ENCODE measurements around the gene ALDH1A1.

Gene ALDH1A1

DNA sequence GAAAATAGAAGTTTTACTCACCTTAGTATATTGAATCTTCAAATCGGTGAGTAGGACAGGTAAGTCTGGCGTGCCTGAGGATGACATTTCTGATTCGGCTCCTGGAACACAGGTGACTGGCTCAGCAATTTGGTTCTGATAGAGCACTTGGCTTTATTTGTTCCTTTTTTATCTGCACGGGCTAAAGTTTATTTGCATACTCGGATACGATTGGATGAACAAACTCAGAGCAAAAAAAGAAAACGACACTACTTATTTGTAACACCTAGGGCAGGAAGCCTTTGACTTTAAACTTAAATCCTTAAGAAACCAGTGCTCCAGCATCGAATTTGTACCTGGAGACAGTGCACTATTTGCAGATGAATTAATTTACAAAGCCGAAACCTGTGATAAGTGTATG, at the start of gene ALDH1A1:
Gene ALDH1A1 (minus strand): TSS at position 140 of the 400 bp plus-strand sequence. CDS start 53 bp downstream, at position 87.
- peak; percentile 88 for DNase-seq

DNA sequence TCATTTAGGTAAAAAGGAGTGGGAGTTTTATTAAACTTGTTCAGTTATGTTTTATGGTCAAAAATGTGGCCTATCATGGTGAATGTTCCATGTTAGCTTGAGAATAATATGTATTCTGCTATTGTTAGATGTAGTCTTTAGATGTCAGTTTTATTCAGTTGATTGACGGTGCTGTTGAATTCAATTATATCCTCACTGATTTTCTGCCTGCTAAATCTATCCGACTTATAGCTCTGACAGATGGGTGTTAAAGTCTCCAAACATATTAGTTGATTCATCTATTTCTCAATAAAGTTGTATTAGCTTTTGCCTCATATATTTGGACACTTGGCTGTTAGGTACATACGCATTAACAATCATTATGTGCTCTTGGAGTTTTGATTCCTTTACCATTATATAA, 49.0 kb upstream of the ALDH1A1 start:
- DNase-seq: no peak

DNA sequence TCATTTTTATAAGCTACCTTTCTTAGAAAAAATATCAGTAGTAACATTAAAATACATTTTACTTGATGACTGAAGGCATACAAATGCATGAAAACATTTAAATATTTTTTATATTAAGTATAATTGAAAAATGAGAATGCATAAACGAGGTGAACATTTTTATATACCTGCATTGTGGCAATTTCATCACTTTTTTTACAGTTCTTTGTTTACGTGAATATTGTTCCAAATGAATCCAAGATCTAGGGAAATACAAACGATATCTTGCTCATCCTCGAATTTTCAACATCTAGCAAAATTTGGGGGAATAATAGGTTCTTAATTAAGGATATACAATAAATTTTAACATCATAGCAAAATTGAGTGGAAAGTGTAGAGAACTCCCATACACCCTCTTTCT, 45.5 kb upstream of the ALDH1A1 start:
- no peak for DNase-seq

DNA sequence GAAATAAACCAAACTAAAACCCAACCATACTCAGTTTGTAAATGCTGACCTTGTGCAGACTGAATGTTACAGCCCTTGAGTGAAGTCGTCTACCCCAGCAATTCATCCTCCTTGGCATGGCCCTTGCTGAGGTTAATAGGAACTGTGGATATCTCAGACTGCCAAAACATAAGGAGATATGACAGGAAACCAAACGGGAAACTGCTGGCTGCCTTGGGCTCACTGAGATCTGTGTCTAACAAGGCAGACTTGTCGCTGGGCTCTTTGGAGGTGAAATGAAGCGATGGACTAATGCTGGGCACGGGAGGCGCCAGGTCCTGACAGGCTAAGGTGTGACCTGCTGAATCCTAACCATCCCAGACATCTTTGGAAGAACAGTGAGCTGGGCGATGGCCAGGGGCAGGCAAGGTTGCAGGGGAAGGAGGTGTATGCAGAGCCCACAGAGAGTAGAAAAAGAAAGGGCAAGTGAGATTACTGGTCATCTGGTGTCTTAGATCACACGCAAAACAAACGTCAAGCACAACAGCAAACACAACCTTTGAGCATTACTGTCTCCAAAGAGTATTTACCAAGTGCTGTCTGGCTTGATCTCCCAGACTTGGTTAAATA, 44.6 kb upstream of the ALDH1A1 start:
- peak; percentile 87 for DNase-seq

DNA sequence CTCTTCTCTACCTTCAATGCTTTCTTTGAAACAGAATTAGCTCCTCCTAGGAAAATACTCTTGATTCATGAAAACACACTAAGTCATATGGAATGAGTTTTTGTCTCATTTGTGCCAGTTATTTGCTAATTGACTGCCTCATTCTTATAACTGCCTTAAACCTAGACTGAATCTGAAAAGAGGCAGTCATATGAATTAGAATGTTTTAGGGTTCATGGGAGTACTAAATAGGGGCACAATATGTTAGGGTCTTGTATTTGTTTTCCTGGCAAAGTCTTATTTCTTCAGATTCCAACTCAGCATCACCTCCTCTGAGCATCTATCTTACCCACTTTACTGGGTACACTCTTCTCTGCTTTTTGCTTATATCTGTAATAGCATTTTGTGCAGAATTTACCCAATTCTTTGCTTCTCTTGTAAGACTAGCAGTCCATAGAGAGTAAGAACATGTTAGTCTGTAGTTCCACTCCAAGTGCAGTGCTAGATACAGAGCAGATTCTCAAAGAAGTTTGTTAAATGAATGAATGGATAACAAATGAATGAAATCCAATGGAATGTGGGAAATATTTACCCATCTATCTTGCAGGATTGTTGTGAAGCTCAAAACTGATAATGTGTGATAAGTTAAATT, 43.9 kb upstream of the ALDH1A1 start:
- DNase-seq: no peak

DNA sequence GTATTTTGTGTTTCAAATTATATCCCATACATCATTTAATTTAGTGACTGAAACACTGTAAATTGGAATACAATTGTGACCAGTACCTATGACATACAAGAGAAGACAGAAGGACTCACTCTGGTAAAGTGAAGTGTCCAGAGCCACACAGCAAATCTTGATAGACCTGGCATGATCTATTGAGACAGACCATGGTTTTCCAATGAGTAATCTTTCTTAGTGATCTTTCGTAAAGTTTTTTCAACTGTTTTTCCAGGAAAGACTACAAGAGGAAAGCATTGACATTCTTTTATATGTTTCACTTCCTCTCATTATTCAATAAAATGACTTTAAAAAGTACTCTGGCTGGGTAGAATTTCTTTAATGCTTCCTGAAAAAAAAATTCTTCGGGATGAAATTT, 43.3 kb upstream of the ALDH1A1 start:
- no peak for DNase-seq

DNA sequence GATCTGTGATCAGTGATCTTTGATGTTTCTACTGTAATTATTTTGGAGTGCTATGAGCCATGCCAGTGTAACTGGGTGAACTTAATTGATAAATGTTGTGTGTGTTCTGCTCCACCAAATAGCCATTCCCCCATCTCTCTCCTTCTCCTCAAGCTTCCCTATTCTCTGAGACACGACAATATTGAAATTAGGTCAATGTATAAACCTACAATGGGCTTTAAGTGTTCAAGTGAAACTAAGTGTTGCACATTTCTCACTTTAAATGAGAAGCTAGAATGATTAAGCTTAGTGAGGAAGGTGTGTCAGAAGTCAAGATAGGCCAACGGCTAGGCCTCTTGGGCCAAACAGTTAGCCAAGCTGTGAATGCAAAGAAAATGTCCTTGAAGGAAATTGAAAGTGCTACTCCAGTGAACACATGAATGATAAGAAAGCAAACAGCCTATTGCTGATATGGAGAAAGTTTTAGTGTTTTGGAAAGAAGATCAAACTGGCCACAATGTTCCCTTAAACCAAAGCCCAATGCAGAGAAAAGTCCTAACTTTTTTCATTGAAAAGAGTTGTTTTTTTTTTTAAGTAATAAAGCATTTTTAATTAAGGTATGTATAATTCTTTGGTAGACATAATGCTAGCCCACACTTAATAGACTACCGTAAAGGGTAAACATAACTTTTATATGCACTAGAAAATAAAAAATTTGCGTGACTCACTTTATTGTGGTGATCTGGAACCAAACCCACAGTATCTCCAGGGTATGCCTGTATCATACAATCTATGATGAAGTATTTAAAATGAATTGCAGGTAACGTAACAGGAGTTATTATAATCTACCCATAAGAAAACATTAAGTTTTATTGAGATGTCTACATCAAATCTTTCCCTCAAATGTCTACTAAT, 42.5 kb upstream of the ALDH1A1 start:
- peak; percentile 37 for DNase-seq

DNA sequence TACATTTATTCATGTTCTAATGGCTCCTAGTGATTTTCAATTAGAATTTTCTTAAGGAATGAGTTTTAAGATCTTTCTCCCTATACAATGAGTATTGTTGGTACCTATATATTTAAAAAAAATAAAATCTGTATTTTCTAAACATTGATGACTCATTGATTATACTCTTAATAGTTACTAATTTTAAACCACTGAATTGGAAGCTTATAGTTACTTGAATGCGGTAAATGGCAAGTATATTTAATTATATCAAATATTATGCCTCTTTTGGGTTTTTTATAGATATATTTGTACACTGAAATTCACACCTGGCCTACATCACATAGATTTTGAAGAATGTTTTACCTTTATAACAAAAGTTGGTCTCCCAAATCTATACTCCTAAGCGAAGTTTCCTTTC, 38.9 kb upstream of the ALDH1A1 start:
- no peak for DNase-seq

DNA sequence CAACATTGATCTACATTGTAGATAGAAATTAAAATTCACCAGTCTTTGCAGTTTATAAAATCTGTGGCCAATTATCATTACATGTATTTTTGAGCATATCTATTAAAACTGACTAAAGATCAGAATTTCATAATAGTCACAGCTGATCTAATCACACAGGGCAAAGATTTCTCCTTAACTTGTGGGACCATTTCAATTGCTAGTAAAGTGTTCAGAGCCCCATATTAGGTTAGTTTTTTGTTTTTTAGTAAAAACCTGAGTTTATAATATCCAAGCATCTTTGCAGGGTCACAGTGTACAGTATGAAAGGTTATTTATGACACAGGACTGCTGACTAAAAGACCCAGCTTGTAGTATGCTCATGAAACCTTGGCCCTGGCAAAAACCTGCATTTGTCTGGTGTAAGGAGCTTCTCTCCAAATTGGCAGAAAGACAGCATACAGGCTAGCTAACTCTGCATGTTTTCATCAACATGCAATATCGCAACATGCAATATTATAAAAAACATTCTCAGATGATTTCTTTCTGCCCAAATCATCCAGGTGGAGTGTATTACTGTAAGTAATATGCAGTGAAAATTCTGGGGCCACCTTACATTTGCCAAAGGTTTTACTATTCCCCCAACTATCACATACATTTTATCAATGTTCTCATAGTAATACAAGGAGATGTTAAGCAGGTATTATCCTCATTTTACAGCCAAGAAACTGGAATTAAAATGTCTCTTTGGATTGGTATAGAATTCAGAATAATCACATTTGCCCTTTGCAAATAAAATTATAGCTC, 37.7 kb upstream of the ALDH1A1 start:
- DNase-seq: no peak

DNA sequence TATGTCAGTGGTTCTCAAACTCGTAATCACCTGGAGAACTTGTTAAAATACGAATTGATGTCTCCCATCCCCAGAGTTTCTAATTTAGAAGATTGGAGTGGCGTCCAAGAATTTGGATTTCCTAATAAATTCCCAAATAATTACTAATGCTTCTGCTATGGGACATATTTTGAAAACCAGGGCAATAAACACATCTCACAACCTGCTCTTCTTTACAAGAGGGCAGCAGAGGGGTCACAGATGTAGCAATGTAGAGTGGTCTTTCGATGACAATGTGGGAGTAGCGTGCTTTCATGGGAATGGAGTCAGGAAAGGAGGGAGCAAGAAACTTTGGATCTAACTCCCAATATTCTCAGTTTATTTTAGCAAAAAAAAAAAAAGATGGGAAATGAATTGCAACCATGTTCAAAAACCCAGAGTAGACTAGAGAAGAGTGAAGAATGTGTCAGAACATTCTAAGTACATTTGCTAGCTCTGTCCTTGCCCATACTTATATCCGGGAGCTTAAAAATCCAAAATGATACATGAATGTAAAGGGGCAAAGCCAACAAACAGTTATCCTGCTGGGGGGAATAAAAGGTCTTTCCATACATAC, 33.8 kb upstream of the ALDH1A1 start:
- no peak for DNase-seq

DNA sequence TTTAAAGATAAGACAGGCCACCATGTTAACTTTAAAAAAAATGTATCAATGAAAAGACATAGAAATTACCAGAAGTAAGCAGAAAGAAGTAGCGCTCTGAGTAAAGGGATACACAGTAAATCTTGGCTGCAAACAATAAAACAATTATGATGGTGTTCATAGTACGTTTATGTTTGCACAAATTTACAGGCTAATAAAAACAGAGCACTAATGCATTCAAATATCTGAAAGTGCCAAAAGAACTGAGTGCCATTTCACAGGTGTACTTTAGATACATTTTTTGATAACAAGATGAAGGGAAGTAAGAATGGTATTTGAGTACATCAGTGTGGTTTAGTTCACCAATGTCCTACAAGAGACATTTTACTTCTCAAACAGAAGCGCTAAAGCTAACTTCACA, 32.9 kb upstream of the ALDH1A1 start:
- DNase-seq: no peak

DNA sequence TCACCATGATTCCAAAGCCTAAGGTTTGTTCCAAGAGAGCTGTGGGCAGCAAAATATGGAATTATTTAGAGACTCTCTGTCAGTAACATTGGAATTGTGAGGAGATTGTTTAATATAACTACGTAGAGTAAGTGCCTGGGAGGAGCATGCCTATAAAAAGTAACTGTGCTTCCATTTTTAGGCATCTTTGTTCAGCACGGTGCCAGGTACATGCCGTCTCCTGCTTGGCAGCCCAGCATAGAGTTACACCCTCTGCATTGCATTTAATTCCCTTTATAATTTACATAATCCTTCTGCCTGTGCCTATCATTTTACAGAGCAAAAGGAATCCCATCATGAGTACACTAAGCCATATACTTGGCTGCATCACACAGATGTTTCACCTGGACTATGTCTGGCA, 32.1 kb upstream of the ALDH1A1 start:
- DNase-seq: no peak

DNA sequence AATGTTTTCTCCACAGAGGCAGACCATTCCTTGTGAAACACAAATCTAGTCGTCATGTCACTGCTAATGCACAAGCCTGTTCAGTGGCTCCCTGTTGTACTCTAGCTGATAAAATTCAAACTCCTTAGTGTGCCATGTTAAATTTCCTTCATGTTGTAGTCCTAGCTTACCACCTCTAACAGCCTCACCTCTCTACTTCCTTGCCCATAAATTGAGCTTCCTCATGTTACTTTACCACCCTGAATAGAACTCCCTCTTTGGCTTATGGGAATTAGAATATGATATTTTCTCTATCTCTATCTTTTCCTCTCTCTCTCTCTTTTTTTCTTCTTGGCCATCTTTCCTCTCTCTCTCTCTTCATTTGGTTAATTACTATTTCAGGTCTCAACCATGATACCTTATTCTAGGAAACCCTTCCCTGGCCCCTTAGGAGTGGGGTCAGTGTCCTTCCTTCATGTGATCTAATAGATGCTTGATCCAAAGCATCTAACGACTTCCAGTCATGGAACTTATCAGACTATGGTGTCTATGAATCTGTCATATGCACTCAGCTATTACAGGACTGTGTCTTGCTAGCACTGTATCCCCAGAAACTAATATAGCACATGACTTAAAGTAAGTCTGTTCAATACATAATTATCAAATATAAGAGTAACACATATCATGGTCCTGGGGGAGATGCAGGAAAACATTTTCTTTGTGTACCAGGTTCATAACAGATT, 31.5 kb upstream of the ALDH1A1 start:
- DNase-seq: no peak

DNA sequence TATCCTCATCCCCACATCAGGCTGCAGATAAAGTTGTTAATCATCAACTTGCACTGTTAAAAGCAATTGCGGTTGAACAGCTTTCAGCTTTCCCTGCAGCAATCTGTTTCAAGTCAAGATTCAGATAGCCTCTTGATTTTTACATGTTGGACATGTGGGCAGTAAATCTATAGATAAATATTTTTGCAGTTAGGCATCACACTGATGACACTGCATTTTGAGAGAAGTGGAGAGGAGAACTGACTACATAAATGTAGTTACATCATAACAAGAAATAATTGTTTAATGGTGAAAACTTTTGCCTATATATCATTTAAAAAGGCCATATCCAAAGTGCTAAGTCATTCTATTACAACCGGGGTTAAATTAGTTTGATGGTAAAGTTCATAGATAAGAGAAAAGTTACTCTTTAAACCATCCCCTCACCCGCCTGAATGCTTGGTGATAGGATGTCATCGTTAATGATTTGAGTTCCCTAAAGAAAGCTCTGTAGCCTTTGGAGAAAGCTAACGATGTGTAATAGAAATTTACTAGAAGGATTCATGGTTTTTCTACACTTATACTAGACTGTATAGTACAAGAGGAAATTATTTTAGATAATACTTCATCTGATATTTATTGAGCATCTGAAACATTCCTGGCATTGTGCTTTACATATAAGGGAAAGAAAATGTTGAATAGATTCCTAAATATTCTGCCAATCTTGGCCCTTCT, 30.8 kb upstream of the ALDH1A1 start:
- peak; percentile 57 for DNase-seq

DNA sequence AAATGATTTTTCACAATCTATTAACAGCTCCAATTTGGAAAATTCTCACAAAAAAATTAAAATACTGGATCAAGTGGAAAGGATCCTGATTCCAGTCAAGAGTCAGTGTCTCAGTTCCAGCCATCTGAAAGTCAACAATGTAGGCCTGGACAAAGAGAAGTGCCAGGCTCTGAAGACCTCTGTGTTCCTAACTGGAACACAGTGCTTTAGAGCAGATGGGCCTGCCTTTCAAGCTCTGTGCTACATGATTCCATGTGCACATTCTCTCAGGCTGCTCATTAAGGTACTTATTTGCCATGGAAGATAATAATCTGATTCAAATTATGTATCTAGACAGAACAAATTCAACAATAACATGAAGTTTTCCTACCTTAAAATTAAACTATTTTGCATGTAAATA, 30.2 kb upstream of the ALDH1A1 start:
- no peak for DNase-seq

DNA sequence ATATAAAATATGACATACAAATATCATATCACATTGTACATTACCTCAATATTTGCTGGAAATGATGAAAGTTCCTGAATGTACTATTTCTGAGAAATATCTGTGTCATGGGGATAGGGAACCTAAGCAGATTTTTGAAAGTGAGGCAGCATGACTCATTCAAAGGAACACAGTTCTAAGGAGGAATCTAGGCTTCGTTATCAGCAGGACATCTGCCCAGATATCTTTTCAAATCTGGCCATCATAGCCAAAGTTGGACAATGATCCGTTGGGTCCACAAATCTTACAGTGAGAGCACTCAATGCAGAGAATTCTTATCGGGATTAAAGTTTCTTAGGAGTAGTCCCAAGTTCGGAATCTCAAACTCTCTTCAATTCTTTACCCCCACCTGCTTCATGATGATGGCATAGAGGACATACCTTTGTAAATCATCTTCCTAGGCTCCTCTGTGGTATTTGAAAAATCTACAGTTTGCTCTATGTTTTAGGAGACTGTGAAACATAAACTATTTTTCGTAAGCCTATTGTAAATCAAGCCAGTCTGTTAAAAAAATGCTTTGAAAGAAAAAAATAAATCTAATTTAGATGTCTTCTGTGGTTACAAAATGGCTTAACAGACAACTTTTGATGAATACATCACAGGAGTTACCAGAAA, 29.4 kb upstream of the ALDH1A1 start:
- DNase-seq: peak; percentile 33

DNA sequence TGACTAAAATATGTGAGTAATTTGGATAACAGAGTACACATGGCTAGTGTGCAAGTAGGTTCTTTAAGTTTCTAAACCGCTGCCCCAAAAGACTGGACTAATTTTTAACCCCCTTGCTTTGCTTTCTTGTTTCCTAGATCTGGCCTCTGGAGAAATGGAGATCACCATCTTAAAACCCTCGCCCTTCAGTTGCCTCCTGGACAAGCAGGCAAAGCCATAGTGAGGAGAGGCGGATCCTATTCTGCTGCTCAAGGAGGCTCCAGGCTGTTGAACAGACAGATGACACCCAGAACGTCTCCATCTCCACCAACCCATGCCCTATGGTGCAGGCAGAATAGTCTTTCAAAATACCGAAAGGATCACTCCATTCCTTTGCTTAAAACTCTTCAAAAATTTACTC, 28.6 kb upstream of the ALDH1A1 start:
- no peak for DNase-seq

DNA sequence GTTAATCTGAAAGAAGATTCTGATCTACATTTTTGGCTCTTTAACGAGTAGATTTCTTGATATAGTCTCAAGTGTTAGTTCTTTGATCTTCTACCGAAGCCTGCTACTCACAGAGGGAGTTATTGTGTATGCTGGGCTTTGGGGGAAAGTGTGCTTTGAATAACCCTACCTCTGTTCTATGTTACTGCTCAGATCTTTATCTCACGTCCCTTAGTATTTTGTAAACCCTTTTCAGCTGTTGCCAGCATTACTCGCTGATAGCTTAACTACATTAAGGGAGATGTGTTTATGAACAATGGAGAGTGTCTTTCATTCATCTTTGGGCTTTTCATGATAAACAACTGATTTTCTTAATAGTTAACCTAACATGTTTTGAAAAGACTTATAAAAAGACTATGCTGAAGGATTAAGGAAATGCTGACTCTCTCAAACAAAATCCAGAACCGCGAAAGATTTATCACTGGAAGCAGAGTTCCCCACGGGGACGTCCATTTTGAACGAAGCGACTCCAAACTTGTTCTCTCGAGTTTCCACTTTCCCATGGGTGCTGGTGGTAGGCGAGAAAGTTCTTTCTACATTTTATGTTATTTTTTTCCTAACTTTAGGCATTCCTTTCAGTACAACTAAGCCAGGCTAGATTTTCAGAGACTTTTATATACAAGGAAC, 27.9 kb upstream of the ALDH1A1 start:
- DNase-seq: no peak

DNA sequence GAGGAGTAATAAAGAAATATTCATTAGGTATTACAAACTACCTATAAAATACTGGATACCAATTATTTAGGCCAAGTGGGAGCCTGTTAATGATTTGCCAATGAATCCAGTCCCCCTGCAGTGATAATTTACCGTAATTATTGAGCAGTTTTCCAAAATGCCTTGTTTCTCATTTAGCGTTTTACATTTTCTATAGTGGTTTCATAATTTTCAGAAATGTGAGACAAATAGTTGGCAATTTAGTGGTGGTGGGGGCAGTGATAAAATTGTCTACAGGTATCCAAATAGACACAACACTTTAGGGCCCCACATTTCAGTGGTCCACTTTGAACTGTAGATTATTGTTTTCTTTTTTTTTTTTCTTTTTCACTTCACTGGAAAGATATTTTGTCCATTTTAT, 27.3 kb upstream of the ALDH1A1 start:
- DNase-seq: no peak

DNA sequence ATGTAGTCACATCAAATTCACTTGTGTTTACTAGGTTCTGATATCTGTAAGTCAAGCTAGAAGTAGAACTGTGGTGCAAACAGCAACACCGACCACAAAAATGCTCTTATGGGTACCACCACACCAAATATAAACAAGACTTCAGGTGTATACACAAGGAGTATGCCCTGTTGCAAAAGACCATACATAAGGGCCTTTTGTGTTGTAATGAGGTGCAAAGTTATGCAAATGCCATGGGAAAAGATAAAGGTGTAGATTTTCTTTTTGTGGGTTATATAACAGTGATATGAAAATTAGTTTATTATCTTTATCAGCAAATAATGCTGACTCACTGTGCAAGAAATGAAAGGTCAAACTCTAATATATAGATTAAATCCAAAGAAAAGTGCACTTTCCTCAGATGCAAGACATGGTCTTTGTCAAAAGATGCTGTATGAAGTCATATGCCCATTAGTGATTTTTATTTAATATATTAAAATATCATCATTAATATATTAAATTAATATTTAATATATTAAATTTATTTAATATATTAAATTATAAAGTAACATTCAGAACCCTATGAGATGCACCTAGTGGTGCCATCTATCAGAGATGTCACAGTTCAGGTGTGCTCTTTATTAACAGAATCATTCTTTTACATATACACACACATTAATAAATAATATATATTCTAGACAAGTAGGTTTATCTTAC, 26.7 kb upstream of the ALDH1A1 start:
- no peak for DNase-seq
